22Rv1 (cell line): ENCODE results near the gene TBC1D5.
"Not testable (repeated sequence)": the region's sequence is repeated elsewhere in the genome, so short reads cannot be mapped to it uniquely, and the experiment has no call there.

Experiments
- H3K27ac ChIP-seq: fragments of 450-650 bp; 2 replicates; pipeline ENCODE4 v1.5.1; 2017
- CTCF ChIP-seq: fragments of 450-650 bp; IDR thresholded peaks from 2 replicates; pipeline ENCODE4 v1.5.1; 2017; ENCODE audit warnings: mild to moderate bottlenecking
- ZFX ChIP-seq: fragments of 450-650 bp; IDR thresholded peaks from 2 replicates; pipeline ENCODE4 v1.6.1; 2017; ENCODE audit warnings: antibody characterized with exemption, borderline replicate concordance

TBC1D5 gene

GRCh38 chr3:17132286-17133115, 609.9 kb downstream of the TBC1D5 start:
- no peak overlapping the region for H3K27ac ChIP-seq
- no peak for TF ChIP-seq ZFX
- TF ChIP-seq CTCF = no peak

- no peak overlapping the region for H3K27ac ChIP-seq
- TF ChIP-seq CTCF (no peak), ZFX (no peak)
Observed at GRCh38 chr3:17130956-17131355, 611.5 kb downstream of the TBC1D5 start.

- H3K27ac ChIP-seq = no peak overlapping the region
- TF ChIP-seq CTCF (no peak), ZFX (no peak)
Observed at GRCh38 chr3:17129556-17129955, 612.9 kb downstream of the TBC1D5 start.

GRCh38 chr3:17128671-17129070, 613.8 kb downstream of the TBC1D5 start:
- H3K27ac ChIP-seq = not testable (repeated sequence)

GRCh38 chr3:17125738-17126442, 616.5 kb downstream of the TBC1D5 start:
- H3K27ac ChIP-seq = no peak overlapping the region
- TF ChIP-seq ZFX (no peak), CTCF (no peak)

- TF ChIP-seq ZFX = no peak
- TF ChIP-seq CTCF = no peak
- H3K27ac ChIP-seq = no peak overlapping the region
Observed at GRCh38 chr3:17122758-17123157, 619.7 kb downstream of the TBC1D5 start.

- TF ChIP-seq CTCF (no peak), ZFX (no peak)
- no peak overlapping the region for H3K27ac ChIP-seq
Observed at GRCh38 chr3:17121336-17121735, 621.1 kb downstream of the TBC1D5 start.
